ENCODE data around the gene FBXL20. TPM values are rescaled to one million over a fixed set of nuclear protein-coding genes. Genes with fewer than 3 reads are reported as not detected.

The FBXL20 gene
- total and polyA plus RNA-seq, 10 of the 15 experiments (the other 5 are each of a cell fraction or from before 2014, with no cell fraction given): 1.2 to 8.3 (median 4.4) TPM

DNA sequence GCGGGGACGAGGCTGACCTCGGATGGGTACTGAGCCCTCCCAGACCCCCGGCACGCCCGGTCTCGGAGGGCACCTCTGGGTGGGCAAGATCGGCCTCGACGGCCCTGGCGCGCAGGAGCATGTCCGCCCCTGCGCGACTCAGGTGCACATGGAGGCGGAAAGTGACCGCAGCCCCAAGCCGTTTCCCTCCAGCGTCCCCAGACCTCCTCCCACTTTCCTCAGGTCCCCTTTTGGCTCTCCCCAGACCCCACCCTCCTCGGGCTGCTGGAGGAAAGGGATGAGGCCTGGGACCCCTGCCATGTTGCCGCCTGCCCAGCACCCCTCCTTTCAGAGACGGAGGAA lies 191.4 kb downstream of the FBXL20 start:
- no peaks in the 10 kb centered on the region for H4K20me1 ChIP-seq (ENCODE audit: control insufficient read depth, insufficient read depth)
- no TSS peak for BruUV-seq (replicated peaks)
- no peak overlapping the region for H3K9ac ChIP-seq (ENCODE audit: control insufficient read depth, insufficient read depth, low read length)
- WGBS (ENCODE audit: insufficient coverage, insufficient replicate concordance, low lambda C conversion rate, missing lambda C conversion rate): 7% methylated on average over 21 of the region's 22 CpGs
- intact Hi-C loops (cut with micrococcal nuclease; ENCODE audit: unreplicated experiment): no loop called here
- 0 out of 2 replicates have a peak, but pooled peaks have one; percentile 4 for TF ChIP-seq RB1 (IDR thresholded peaks at IDR 0.05; ENCODE audit: borderline replicate concordance)
- peak; percentile 23; the same call in 1 of the 2 replicates for TF ChIP-seq IKZF1 (conservative IDR thresholded peaks at IDR 0.05)
- no peak for TF ChIP-seq NR2F1 (conservative IDR thresholded peaks at IDR 0.05)
- in situ Hi-C loops (cut with MboI): no loop called here
- peak overlapping the region; percentile 34; the same call in 1 of the 2 replicates for H3K4me3 ChIP-seq
- ChIA-PET SMC1A (ENCODE audit: uncharacterized antibody, unreplicated experiment) (interaction anchor here (1.4 to 5.0 kb wide), 5 partner anchors 11 to 35 kb away, joined by 4 to 76 read pairs (median 13); partner anchors contain the start of genes CACNB1 and RPL19), POLR2A (interaction anchor here (1.0 to 2.7 kb wide), 3 partner anchors 10 to 22 kb away, joined by 3 to 11 read pairs (median 10); partner anchors contain the start of gene RPL19), CTCF (interaction anchor here (0.6 to 10.9 kb wide), 4 partner anchors 11 to 143 kb away, joined by 4 to 658 read pairs (median 10); partner anchors contain the start of gene RPL19), RAD21 (ENCODE audit: unreplicated experiment) (interaction anchor here (0.6 to 6.1 kb wide), 4 partner anchors 10 to 227 kb away, joined by 3 to 160 read pairs (median 49); partner anchors contain the start of gene RPL19)
- FAIRE-seq (no peak), ATAC-seq (no peak), DNase-seq (ENCODE audit: low read depth, low spot score) (no peak)
- no peak overlapping the region for H3K27ac ChIP-seq (ENCODE audit: control insufficient read depth, insufficient read depth)
- H2AFZ ChIP-seq (ENCODE audit: control insufficient read depth, low read depth, low read length): peak overlapping the region; percentile 76
- H3K36me3 ChIP-seq (ENCODE audit: control insufficient read depth in 2 of 2, insufficient read depth in 2 of 2, low read length in 1 of 2): no peaks in the 10 kb centered on the region
- peaks cover 2 to 3% of the 10 kb centered on the region in 2 experiments; a peak in 1 of 4 replicates for H3K27me3 ChIP-seq (replicated peaks in 1 of 2; ENCODE audit: control insufficient read depth in 2 of 2, insufficient read depth in 2 of 2, low read length in 1 of 2)
- no peaks in the 10 kb centered on the region for H3K79me2 ChIP-seq (ENCODE audit: control insufficient read depth, insufficient read depth, low read length)
- peak overlapping the region; percentile 85; the same call in 1 of the 2 replicates for H3K4me2 ChIP-seq (ENCODE audit: control insufficient read depth, insufficient read depth)
- H3K4me1 ChIP-seq (ENCODE audit: control insufficient read depth, insufficient read depth, low read length): peaks cover 27% of the 10 kb centered on the region
- H3K9me3 ChIP-seq (replicated peaks; ENCODE audit: control insufficient read depth, insufficient read depth, low read length): no peaks in the 10 kb centered on the region

GRCh38 chr17:39209317-39210092 lies 191.9 kb downstream of the FBXL20 start:
- no peaks in the 10 kb centered on the region for H3K9me3 ChIP-seq (replicated peaks; ENCODE audit: control insufficient read depth, insufficient read depth, low read length)
- WGBS (ENCODE audit: insufficient coverage, insufficient replicate concordance, low lambda C conversion rate, missing lambda C conversion rate): 4% methylated on average over 39 of the region's 39 CpGs
- FAIRE-seq (no peak), ATAC-seq (peak; percentile 12), DNase-seq (ENCODE audit: low read depth, low spot score) (no peak)
- peak overlapping the region; percentile 76 for H2AFZ ChIP-seq (ENCODE audit: control insufficient read depth, low read depth, low read length)
- peak overlapping the region; percentile 21; the same call in 1 of the 2 replicates for H3K9ac ChIP-seq (ENCODE audit: control insufficient read depth, insufficient read depth, low read length)
- H4K20me1 ChIP-seq (ENCODE audit: control insufficient read depth, insufficient read depth): no peaks in the 10 kb centered on the region
- H3K27me3 ChIP-seq (replicated peaks in 1 of 2; ENCODE audit: control insufficient read depth in 2 of 2, insufficient read depth in 2 of 2, low read length in 1 of 2): peaks cover 2 to 3% of the 10 kb centered on the region in 2 experiments; a peak in 1 of 4 replicates
- no peak overlapping the region; the same call in 1 of the 2 replicates for H3K27ac ChIP-seq (ENCODE audit: control insufficient read depth, insufficient read depth)
- H3K36me3 ChIP-seq (ENCODE audit: control insufficient read depth in 2 of 2, insufficient read depth in 2 of 2, low read length in 1 of 2): peaks cover 2 to 4% of the 10 kb centered on the region in 2 experiments; a peak in 1 of 4 replicates
- RAD21 ChIA-PET (ENCODE audit: unreplicated experiment): interaction anchor here (0.6 to 6.1 kb wide), 7 partner anchors 10 to 227 kb away, joined by 3 to 160 read pairs (median 7); partner anchors contain the start of gene RPL19
- peak overlapping the region; percentile 85 for H3K4me2 ChIP-seq (ENCODE audit: control insufficient read depth, insufficient read depth)
- peaks cover 27% of the 10 kb centered on the region for H3K4me1 ChIP-seq (ENCODE audit: control insufficient read depth, insufficient read depth, low read length)
- intact Hi-C loops (cut with micrococcal nuclease; ENCODE audit: unreplicated experiment): no loop called here
- SMC1A ChIA-PET (ENCODE audit: uncharacterized antibody, unreplicated experiment): interaction anchor here (0.6 to 5.0 kb wide), 7 partner anchors 11 to 226 kb away, joined by 3 to 76 read pairs (median 6); partner anchors contain the start of genes CACNB1 and RPL19
- CTCF ChIA-PET: interaction anchor here (0.6 to 10.9 kb wide), 7 partner anchors 10 to 143 kb away, joined by 3 to 658 read pairs (median 8); partner anchors contain the start of gene RPL19
- POLR2A ChIA-PET: interaction anchor here (0.6 to 2.7 kb wide), 5 partner anchors 10 to 1760 kb away, joined by 3 to 11 read pairs (median 4); partner anchors contain the start of gene RPL19
- BruUV-seq (replicated peaks): no TSS peak
- H3K79me2 ChIP-seq (ENCODE audit: control insufficient read depth, insufficient read depth, low read length): no peaks in the 10 kb centered on the region
- in situ Hi-C loops (cut with MboI): loop anchor here (5.0 kb wide), 1 partner anchor 33 kb away; no protein-coding TSS in a partner anchor
- peak overlapping the region; percentile 34; the same call in 1 of the 2 replicates for H3K4me3 ChIP-seq
- no peak for TF ChIP-seq ZZZ3 (IDR thresholded peaks at IDR 0.05; ENCODE audit: control insufficient read depth, insufficient read length, low read depth)
- TF ChIP-seq BACH1 (IDR thresholded peaks at IDR 0.05; ENCODE audit: borderline replicate concordance): peak; percentile 44; the same call in 1 of the 2 replicates
- TF ChIP-seq POLR2A (IDR thresholded peaks at IDR 0.05; ENCODE audit: low read depth, low read length): peak; percentile 41; the same call in 1 of the 2 replicates
- 0 out of 2 replicates have a peak, but pooled peaks have one; percentile 38 for TF ChIP-seq LARP7 (IDR thresholded peaks at IDR 0.05)
- TF ChIP-seq HDGF (IDR thresholded peaks at IDR 0.05): no peak
- TF ChIP-seq BHLHE40 (IDR thresholded peaks at IDR 0.05; ENCODE audit: borderline replicate concordance in 1 of 2, low read depth in 2 of 2, low read length in 1 of 2): peak in 1 of 2 experiments; percentile 57; a peak in 1 of 4 replicates
- 0 out of 2 replicates have a peak, but pooled peaks have one; percentile 27 for TF ChIP-seq RB1 (IDR thresholded peaks at IDR 0.05; ENCODE audit: borderline replicate concordance)
- TF ChIP-seq, protein P1, sequence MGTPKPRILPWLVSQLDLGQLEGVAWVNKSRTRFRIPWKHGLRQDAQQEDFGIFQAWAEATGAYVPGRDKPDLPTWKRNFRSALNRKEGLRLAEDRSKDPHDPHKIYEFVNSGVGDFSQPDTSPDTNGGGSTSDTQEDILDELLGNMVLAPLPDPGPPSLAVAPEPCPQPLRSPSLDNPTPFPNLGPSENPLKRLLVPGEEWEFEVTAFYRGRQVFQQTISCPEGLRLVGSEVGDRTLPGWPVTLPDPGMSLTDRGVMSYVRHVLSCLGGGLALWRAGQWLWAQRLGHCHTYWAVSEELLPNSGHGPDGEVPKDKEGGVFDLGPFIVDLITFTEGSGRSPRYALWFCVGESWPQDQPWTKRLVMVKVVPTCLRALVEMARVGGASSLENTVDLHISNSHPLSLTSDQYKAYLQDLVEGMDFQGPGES (IDR thresholded peaks at IDR 0.05): no peak
- 0 out of 2 replicates have a peak, but pooled peaks have one; percentile 67 for TF ChIP-seq DPF2 (IDR thresholded peaks at IDR 0.05)
- 0 out of 3 replicates have a peak, but pooled peaks of 1 of the 2 experiments have one; percentile 9 for TF ChIP-seq EGR1 (IDR thresholded peaks at IDR 0.05; ENCODE audit: borderline replicate concordance in 1 of 2, low read depth in 2 of 2, low read length in 2 of 2)
- TF ChIP-seq MEF2B (IDR thresholded peaks at IDR 0.05; ENCODE audit: partially characterized antibody, poor library complexity, severe bottlenecking): peak; percentile 62

All from GM12878 (cell line).